GM12878 (cell line): Measurements from ENCODE around the gene ARHGAP45. TPM values are rescaled to one million over a fixed set of nuclear protein-coding genes. Genes with fewer than 3 reads are reported as not detected.

Experiments used
- ATAC-seq: fragments of 200-7000 bp; cut with Tn5 transposase; 3 replicates; pipeline ENCODE4 v1.9.1; 2020; ENCODE audit warnings: mild to moderate bottlenecking, moderate library complexity
- BruUV-seq: library from RNA; stranded (reverse); fragments of 400-500 nt; replicated peaks from 2 replicates; lab custom pipeline; 2021; lab: Mats Ljungman, UMichigan
- CTCF ChIA-PET: fragments of 300-600 bp; sonication (Branson Sonifier 250); formaldehyde crosslinking; extraction: SDS; loops from one replicate; lab custom pipeline; 2021; ENCODE audit warnings: inconsistent platforms; lab: Yijun Ruan, JAX
- POLR2A ChIA-PET: fragments of 350-600 bp; formaldehyde crosslinking; extraction: SDS; loops from one replicate; lab custom pipeline; 2021; ENCODE audit warnings: inconsistent platforms; lab: Charles Lee
- RAD21 ChIA-PET: fragments of 300-600 bp; sonication (Branson Sonifier 250); formaldehyde crosslinking; loops from one replicate; lab custom pipeline; 2023; ENCODE audit warnings: antibody characterized with exemption; ENCODE audit not compliant: unreplicated experiment; lab: Charles Lee
- SMC1A ChIA-PET: fragments of 300-600 bp; sonication (Branson Sonifier 250); formaldehyde crosslinking; loops from one replicate; lab custom pipeline; 2023; ENCODE audit not compliant: unreplicated experiment, uncharacterized antibody; lab: Charles Lee
- DNase-seq: peaks from one replicate; pipeline ENCODE4 v3.0.0-alpha.2; 2011; ENCODE audit warnings: low read depth, low spot score
- FAIRE-seq: peaks from 3 replicates; lab custom pipeline; 2011; peaks lifted over from hg19 to GRCh38; lab: Jason Lieb, UNC
- H2AFZ ChIP-seq: 2 replicates; pipeline ENCODE4 v1.6.0; 2011; ENCODE audit warnings: low read depth, low read length, control low read depth; ENCODE audit not compliant: control insufficient read depth
- H3K27ac ChIP-seq: 2 replicates; pipeline ENCODE4 v1.5.1; 2011; ENCODE audit warnings: control low read depth; ENCODE audit not compliant: control insufficient read depth, insufficient read depth
- H3K27me3 ChIP-seq, 2 experiments: replicated peaks in 1 of 2; 2 replicates each; pipeline versions ENCODE4 v1.6.0 to v1.6.1; 2011; ENCODE audit warnings: low read length in 1 of 2; ENCODE audit not compliant: control insufficient read depth in 2 of 2, insufficient read depth in 2 of 2
- H3K36me3 ChIP-seq, 2 experiments: 2 replicates each; pipeline ENCODE4 v1.5.1; 2011; ENCODE audit warnings: low read length in 1 of 2; ENCODE audit not compliant: control insufficient read depth in 2 of 2, insufficient read depth in 2 of 2
- H3K4me1 ChIP-seq: 2 replicates; pipeline ENCODE4 v1.6.1; 2011; ENCODE audit warnings: mild to moderate bottlenecking, low read length, moderate library complexity, mixed read lengths; ENCODE audit not compliant: control insufficient read depth, insufficient read depth
- H3K4me2 ChIP-seq: 2 replicates; pipeline ENCODE4 v1.6.0; 2011; ENCODE audit warnings: control low read depth; ENCODE audit not compliant: control insufficient read depth, insufficient read depth
- H3K4me3 ChIP-seq: fragments of 200-600 bp; sonication (generic); 2 replicates; pipeline ENCODE4 v1.5.1; 2016
- H3K79me2 ChIP-seq: 2 replicates; pipeline ENCODE4 v1.6.0; 2011; ENCODE audit warnings: low read length; ENCODE audit not compliant: control insufficient read depth, insufficient read depth
- H3K9ac ChIP-seq: 2 replicates; pipeline ENCODE4 v1.8.0; 2011; ENCODE audit warnings: low read length, control low read depth, mixed read lengths; ENCODE audit not compliant: control insufficient read depth, insufficient read depth
- H3K9me3 ChIP-seq: replicated peaks from 3 replicates; pipeline ENCODE4 v1.5.1; 2011; ENCODE audit warnings: mild to moderate bottlenecking, low read length; ENCODE audit not compliant: control insufficient read depth, insufficient read depth
- H4K20me1 ChIP-seq: 2 replicates; pipeline ENCODE4 v1.6.0; 2011; ENCODE audit not compliant: control insufficient read depth, insufficient read depth
- CBX5 ChIP-seq: sonication (generic); IDR thresholded peaks from 2 replicates; pipeline ENCODE4 v1.6.1; 2016; ENCODE audit warnings: low read depth, moderate library complexity, mild to moderate bottlenecking, inconsistent platforms
- MTA3 ChIP-seq: IDR thresholded peaks from 2 replicates; pipeline ENCODE4 v1.6.1; 2012; ENCODE audit warnings: low read length, inconsistent platforms, borderline replicate concordance
- NR2F1 ChIP-seq: fragments of 450-650 bp; conservative IDR thresholded peaks from 2 replicates; pipeline ENCODE4 v1.6.1; 2017; ENCODE audit warnings: mild to moderate bottlenecking
- PBX3 ChIP-seq: IDR thresholded peaks from 2 replicates; pipeline ENCODE4 v1.6.1; 2011; ENCODE audit warnings: mild to moderate bottlenecking, low read depth, low read length, moderate library complexity; ENCODE audit not compliant: insufficient replicate concordance
- PKNOX1 ChIP-seq: fragments of 450-650 bp; IDR thresholded peaks from 2 replicates; pipeline ENCODE4 v1.6.1; 2016; ENCODE audit warnings: mild to moderate bottlenecking
- RBBP5 ChIP-seq: fragments of 200-600 bp; sonication (generic); conservative IDR thresholded peaks from 2 replicates; pipeline ENCODE4 v1.6.1; 2016
- SMAD5 ChIP-seq: IDR thresholded peaks from 2 replicates; pipeline ENCODE4 v1.6.1; 2016; ENCODE audit warnings: antibody characterized with exemption, low read depth
- TCF3 ChIP-seq: IDR thresholded peaks from 2 replicates; pipeline ENCODE4 v1.6.1; 2012; ENCODE audit warnings: low read depth, mild to moderate bottlenecking, low read length, borderline replicate concordance; ENCODE audit not compliant: insufficient read depth
- ZBTB33 ChIP-seq: fragments of 450-650 bp; IDR thresholded peaks from 2 replicates; pipeline ENCODE4 v1.6.1; 2017; ENCODE audit warnings: mild to moderate bottlenecking
- ZNF207 ChIP-seq: fragments of 450-650 bp; IDR thresholded peaks from 2 replicates; pipeline ENCODE4 v1.6.1; 2014; ENCODE audit warnings: antibody characterized with exemption, mild to moderate bottlenecking, borderline replicate concordance
- WGBS: methylation state at CpG from one replicate; pipeline ENCODE4 v1.1.6; 2016; ENCODE audit warnings: low lambda C conversion rate; ENCODE audit not compliant: insufficient replicate concordance, insufficient coverage; ENCODE audit errors: missing lambda C conversion rate; 5-methylcytosine and 5-hydroxymethylcytosine counted together
- in situ Hi-C: fragments of 300-500 bp; cut with MboI; formaldehyde crosslinking; loops from 9 replicates; pipeline ENCODE4 v1.14.3; 2018; ENCODE audit warnings: mixed read lengths
- intact Hi-C: fragments of 100-400 bp; cut with micrococcal nuclease; formaldehyde crosslinking; loops from one replicate; pipeline ENCODE4 v1.14.2; 2022; ENCODE audit not compliant: unreplicated experiment
- polyA plus RNA-seq, 11 experiments: library from polyadenylated mRNA; depleted of rRNA in 4 of 11; unstranded in 6 of 11; stranded (reverse) in 5 of 11; fragments of >200 nt; fragmentation: Nextera tagmentation in 4 of 11; fragmentation: Illumina TruSeq in 1 of 11; extraction: Ambion mirVana in 4 of 11; extraction: Trizol in 1 of 11; gene quantifications; 1 replicate in 1 of 11; 2 replicates in 10 of 11; pipeline versions ENCODE4 v1.2.1 to v1.2.3, GENCODE V29; 2011 to 2016; ENCODE audit warnings: inconsistent platforms in 2 of 11, missing spikeins in 2 of 11, low read depth in 1 of 11
- total RNA-seq, 4 experiments: library from RNA; depleted of rRNA in 3 of 4; stranded (reverse); fragments of >200 nt in 3 of 4; fragmentation: Illumina TruSeq in 1 of 4; extraction: Trizol in 1 of 4; gene quantifications; 2 replicates each; pipeline versions ENCODE4 v1.2.1 to v1.2.3, GENCODE V29; 2013 to 2021
- TF ChIP-seq, protein P1 (sequence below): fragments of 150-350 bp; IDR thresholded peaks from 2 replicates; pipeline ENCODE4 v1.6.1; 2016; ENCODE audit warnings: low read depth, low read length
- TF ChIP-seq, protein P2 (sequence below): IDR thresholded peaks from 2 replicates; pipeline ENCODE4 v1.6.1; 2012; ENCODE audit warnings: mild to moderate bottlenecking, low read depth, low read length

The ARHGAP45 gene
- total and polyA plus RNA-seq, 10 of the 15 experiments (the other 5 are each of a cell fraction or from before 2014, with no cell fraction given) = 1.4 to 151 (median 59.9) TPM

DNA sequence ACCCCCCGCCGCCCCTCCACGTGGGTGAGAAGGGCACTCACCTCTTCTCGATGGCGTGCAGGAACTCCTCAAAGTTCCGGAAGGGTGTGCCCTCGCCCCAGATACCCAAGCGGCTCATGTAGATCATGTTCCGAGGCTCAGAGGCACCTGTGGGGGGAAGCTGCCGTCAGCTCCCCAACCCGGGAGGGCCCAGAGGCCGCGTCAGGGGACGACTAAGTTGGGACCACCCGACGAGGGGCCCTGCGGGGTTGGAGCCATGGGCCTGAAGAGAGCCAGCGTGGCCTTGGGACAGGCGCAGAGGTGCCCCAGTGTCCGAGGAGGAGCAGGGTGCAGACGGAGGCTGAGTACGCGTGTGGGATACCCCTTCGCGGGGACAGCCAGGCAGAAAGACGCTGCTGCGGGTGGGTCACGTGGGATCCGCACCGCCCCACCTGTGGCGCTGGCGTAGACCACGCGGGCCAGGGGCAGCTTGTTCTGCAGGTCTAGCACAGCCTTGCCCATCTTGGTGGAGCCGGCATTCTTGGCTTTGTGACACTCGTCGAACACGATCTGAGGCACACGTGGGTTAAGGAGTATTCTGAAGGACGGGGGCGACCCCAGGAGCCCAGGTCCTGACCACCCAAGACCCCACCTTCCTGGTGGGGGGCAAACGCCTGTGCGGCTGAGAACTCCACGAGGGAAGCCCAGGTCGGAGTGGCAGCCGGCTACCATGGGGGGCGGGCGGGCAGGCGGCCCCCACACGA lies 52.7 kb downstream of the ARHGAP45 start:
- H2AFZ ChIP-seq = no peak overlapping the region
- no peak overlapping the region for H3K27ac ChIP-seq
- H3K36me3 ChIP-seq = peaks cover 0 to 44% of the 10 kb centered on the region in 2 experiments
- in situ Hi-C loops (no loop called here), intact Hi-C loops (no loop called here)
- no peaks in the 10 kb centered on the region for H4K20me1 ChIP-seq
- H3K27me3 ChIP-seq = no peaks in the 10 kb centered on the region
- H3K9ac ChIP-seq = no peak overlapping the region
- no peak overlapping the region for H3K4me3 ChIP-seq
- ChIA-PET POLR2A (no interaction called here), CTCF (no interaction called here), RAD21 (no interaction called here), SMC1A (no interaction called here)
- no peak overlapping the region for H3K4me2 ChIP-seq
- no peak for DNase-seq
- BruUV-seq = no TSS peak
- H3K4me1 ChIP-seq = no peaks in the 10 kb centered on the region
- ATAC-seq = no peak
- no peak for FAIRE-seq
- no peaks in the 10 kb centered on the region for H3K9me3 ChIP-seq
- 97% methylated on average over 45 of the region's 50 CpGs for WGBS
- no peaks in the 10 kb centered on the region for H3K79me2 ChIP-seq
- TF ChIP-seq PBX3 (no peak), PKNOX1 (no peak), CBX5 (no peak), SMAD5 (no peak), TCF3 (no peak), NR2F1 (no peak), ZBTB33 (no peak), ZNF207 (no peak), MTA3 (no peak), RBBP5 (no peak)
- TF ChIP-seq, protein P1, sequence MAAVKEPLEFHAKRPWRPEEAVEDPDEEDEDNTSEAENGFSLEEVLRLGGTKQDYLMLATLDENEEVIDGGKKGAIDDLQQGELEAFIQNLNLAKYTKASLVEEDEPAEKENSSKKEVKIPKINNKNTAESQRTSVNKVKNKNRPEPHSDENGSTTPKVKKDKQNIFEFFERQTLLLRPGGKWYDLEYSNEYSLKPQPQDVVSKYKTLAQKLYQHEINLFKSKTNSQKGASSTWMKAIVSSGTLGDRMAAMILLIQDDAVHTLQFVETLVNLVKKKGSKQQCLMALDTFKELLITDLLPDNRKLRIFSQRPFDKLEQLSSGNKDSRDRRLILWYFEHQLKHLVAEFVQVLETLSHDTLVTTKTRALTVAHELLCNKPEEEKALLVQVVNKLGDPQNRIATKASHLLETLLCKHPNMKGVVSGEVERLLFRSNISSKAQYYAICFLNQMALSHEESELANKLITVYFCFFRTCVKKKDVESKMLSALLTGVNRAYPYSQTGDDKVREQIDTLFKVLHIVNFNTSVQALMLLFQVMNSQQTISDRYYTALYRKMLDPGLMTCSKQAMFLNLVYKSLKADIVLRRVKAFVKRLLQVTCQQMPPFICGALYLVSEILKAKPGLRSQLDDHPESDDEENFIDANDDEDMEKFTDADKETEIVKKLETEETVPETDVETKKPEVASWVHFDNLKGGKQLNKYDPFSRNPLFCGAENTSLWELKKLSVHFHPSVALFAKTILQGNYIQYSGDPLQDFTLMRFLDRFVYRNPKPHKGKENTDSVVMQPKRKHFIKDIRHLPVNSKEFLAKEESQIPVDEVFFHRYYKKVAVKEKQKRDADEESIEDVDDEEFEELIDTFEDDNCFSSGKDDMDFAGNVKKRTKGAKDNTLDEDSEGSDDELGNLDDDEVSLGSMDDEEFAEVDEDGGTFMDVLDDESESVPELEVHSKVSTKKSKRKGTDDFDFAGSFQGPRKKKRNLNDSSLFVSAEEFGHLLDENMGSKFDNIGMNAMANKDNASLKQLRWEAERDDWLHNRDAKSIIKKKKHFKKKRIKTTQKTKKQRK = no peak
- TF ChIP-seq, protein P2, sequence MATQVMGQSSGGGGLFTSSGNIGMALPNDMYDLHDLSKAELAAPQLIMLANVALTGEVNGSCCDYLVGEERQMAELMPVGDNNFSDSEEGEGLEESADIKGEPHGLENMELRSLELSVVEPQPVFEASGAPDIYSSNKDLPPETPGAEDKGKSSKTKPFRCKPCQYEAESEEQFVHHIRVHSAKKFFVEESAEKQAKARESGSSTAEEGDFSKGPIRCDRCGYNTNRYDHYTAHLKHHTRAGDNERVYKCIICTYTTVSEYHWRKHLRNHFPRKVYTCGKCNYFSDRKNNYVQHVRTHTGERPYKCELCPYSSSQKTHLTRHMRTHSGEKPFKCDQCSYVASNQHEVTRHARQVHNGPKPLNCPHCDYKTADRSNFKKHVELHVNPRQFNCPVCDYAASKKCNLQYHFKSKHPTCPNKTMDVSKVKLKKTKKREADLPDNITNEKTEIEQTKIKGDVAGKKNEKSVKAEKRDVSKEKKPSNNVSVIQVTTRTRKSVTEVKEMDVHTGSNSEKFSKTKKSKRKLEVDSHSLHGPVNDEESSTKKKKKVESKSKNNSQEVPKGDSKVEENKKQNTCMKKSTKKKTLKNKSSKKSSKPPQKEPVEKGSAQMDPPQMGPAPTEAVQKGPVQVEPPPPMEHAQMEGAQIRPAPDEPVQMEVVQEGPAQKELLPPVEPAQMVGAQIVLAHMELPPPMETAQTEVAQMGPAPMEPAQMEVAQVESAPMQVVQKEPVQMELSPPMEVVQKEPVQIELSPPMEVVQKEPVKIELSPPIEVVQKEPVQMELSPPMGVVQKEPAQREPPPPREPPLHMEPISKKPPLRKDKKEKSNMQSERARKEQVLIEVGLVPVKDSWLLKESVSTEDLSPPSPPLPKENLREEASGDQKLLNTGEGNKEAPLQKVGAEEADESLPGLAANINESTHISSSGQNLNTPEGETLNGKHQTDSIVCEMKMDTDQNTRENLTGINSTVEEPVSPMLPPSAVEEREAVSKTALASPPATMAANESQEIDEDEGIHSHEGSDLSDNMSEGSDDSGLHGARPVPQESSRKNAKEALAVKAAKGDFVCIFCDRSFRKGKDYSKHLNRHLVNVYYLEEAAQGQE = no peak
